ENCODE results near the gene C17orf67.
A peak's percentile ranks its signal among the peaks of the same experiment; 100 is the strongest.

The C17orf67 gene

DNA sequence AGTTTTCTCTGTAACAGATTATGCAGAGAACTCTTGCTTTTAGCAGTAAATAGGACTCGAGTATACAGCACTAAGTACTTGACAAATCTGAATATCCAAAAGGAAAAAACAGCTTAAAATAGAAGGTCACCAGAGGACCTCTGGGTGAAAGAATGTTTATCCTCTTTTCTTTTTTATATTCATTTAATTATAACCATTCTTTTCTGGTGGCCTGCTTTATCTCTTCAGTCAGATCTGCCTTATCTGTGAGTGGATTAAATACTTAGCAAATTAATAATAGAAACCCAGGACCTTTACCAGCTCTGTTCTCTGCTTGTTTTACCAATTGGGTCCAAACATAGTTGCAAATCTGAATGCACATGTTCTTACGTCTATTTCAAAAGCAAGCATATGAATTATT, 8.9 kb upstream of the C17orf67 start:
- no peak for TF ChIP-seq POLR2AphosphoS5 (IDR thresholded peaks at IDR 0.05; ENCODE audit: low read depth, low read length)
- TF ChIP-seq FOXP2 (optimal IDR thresholded peaks at IDR 0.05; ENCODE audit: borderline replicate concordance, extremely low read depth, extremely low read length, insufficient read depth): no peak
- no peak for TF ChIP-seq SIN3A (IDR thresholded peaks at IDR 0.05; ENCODE audit: borderline replicate concordance, insufficient read depth, low read length)
- TF ChIP-seq TAF1 (IDR thresholded peaks at IDR 0.05; ENCODE audit: borderline replicate concordance, insufficient read depth, low read length): no peak
- TF ChIP-seq, protein P1, sequence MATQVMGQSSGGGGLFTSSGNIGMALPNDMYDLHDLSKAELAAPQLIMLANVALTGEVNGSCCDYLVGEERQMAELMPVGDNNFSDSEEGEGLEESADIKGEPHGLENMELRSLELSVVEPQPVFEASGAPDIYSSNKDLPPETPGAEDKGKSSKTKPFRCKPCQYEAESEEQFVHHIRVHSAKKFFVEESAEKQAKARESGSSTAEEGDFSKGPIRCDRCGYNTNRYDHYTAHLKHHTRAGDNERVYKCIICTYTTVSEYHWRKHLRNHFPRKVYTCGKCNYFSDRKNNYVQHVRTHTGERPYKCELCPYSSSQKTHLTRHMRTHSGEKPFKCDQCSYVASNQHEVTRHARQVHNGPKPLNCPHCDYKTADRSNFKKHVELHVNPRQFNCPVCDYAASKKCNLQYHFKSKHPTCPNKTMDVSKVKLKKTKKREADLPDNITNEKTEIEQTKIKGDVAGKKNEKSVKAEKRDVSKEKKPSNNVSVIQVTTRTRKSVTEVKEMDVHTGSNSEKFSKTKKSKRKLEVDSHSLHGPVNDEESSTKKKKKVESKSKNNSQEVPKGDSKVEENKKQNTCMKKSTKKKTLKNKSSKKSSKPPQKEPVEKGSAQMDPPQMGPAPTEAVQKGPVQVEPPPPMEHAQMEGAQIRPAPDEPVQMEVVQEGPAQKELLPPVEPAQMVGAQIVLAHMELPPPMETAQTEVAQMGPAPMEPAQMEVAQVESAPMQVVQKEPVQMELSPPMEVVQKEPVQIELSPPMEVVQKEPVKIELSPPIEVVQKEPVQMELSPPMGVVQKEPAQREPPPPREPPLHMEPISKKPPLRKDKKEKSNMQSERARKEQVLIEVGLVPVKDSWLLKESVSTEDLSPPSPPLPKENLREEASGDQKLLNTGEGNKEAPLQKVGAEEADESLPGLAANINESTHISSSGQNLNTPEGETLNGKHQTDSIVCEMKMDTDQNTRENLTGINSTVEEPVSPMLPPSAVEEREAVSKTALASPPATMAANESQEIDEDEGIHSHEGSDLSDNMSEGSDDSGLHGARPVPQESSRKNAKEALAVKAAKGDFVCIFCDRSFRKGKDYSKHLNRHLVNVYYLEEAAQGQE (IDR thresholded peaks at IDR 0.05; ENCODE audit: insufficient read depth in 1 of 2, low read depth in 2 of 2, low read length in 2 of 2): no peak

- TF ChIP-seq POLR2AphosphoS5 (IDR thresholded peaks at IDR 0.05; ENCODE audit: low read depth, low read length) (no peak), FOXP2 (optimal IDR thresholded peaks at IDR 0.05; ENCODE audit: borderline replicate concordance, extremely low read depth, extremely low read length, insufficient read depth) (no peak), SIN3A (IDR thresholded peaks at IDR 0.05; ENCODE audit: borderline replicate concordance, insufficient read depth, low read length) (no peak), TAF1 (IDR thresholded peaks at IDR 0.05; ENCODE audit: borderline replicate concordance, insufficient read depth, low read length) (no peak)
These were observed 5.0 kb upstream of the C17orf67 start for GRCh38 chr17:56838687-56839086.

DNA sequence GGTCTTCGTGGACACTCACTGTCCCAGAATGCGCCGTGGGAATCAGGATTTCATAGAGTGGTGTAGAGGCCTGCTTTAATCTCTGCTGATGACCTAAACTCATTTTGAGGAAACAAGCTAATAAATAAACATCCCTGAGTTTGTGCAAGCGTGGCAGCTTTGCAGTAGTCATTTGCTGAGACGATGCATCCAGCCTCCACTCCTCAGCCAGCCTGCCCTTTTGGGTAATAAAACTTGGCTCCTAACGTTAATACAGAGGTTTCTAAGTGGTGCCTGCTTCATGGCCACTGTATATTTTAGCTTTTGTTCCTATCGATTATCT, 1.5 kb upstream of the C17orf67 start:
- TF ChIP-seq SIN3A (IDR thresholded peaks at IDR 0.05; ENCODE audit: borderline replicate concordance, insufficient read depth, low read length) (no peak), POLR2AphosphoS5 (IDR thresholded peaks at IDR 0.05; ENCODE audit: low read depth, low read length) (no peak), FOXP2 (optimal IDR thresholded peaks at IDR 0.05; ENCODE audit: borderline replicate concordance, extremely low read depth, extremely low read length, insufficient read depth) (no peak), TAF1 (IDR thresholded peaks at IDR 0.05; ENCODE audit: borderline replicate concordance, insufficient read depth, low read length) (no peak)
- TF ChIP-seq, protein P1 (IDR thresholded peaks at IDR 0.05; ENCODE audit: insufficient read depth in 1 of 2, low read depth in 2 of 2, low read length in 2 of 2): no peak

DNA sequence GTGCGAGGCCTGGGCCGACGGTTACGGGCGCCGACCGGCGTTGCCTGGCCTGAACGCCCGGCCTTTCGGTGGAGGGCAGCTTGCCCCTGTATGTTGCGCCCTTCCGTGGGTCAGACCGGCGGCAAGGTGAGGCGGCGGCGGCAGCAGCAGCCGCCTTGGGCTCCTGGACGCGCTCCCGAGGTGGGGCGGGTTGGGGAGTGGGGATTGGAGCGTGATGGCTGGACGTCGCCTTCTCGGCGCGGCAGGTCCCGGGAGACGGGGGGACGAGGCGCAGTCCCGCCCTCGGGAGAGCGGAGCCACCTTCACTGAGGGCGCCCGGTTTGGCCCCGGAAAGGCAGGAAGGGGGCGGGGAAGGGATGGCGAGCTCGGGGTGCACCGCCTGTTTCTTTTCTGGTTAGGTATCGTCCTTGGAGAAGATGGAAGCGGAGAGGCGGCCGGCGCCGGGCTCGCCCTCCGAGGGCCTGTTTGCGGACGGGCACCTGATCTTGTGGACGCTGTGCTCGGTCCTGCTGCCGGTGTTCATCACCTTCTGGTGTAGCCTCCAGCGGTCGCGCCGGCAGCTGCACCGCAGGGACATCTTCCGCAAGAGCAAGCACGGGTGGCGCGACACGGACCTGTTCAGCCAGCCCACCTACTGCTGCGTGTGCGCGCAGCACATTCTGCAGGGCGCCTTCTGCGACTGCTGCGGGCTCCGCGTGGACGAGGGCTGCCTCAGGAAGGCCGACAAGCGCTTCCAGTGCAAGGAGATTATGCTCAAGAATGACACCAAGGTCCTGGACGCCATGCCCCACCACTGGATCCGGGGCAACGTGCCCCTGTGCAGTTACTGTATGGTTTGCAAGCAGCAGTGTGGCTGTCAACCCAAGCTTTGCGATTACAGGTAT, 902 bp upstream of the C17orf67 start:
- no peak for TF ChIP-seq SIN3A (IDR thresholded peaks at IDR 0.05; ENCODE audit: borderline replicate concordance, insufficient read depth, low read length)
- TF ChIP-seq, protein P1 (IDR thresholded peaks at IDR 0.05; ENCODE audit: insufficient read depth in 1 of 2, low read depth in 2 of 2, low read length in 2 of 2): no peak
- no peak for TF ChIP-seq POLR2AphosphoS5 (IDR thresholded peaks at IDR 0.05; ENCODE audit: low read depth, low read length)

DNA sequence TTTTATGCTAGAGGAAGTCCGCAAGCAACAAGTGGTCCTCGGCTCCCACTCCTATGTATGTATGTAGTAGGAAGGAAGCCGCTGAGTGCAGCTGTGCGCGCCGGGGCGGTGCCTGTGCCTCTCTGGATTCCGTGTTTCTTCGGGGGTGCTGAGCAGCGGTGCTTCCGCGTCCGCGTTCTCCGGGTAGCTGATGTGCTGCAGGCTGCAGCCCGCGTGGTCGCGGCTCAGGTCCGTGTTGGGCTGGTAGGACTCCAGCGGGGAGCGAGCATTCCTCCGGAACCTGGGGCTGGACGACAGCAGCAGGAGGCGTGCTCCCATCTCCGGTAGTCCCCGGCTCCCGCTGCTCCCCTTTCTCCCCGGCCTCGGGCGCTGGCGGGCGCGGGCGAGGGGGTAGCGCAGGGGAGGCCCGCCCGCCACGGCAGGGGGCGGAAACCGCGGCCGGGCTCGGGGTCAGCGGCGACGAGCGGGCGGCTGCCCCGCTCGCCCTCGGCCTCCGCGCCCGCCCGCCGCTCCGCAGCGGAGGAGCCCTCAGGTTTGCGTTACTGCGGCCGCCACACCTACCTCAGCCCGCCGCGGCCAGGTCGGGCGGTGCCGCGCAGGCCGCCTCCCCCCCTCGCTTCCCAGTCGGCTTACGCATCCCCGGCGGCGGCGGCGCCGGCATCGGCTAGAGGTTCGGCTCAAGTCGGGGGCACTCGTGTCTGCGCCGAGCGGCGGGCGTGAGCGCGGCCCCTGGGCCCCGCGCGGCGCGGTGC, 487 bp downstream of the C17orf67 start:
- TF ChIP-seq POLR2AphosphoS5 (IDR thresholded peaks at IDR 0.05; ENCODE audit: low read depth, low read length): no peak
- no peak for TF ChIP-seq TAF1 (IDR thresholded peaks at IDR 0.05; ENCODE audit: borderline replicate concordance, insufficient read depth, low read length)
- 0 out of 2 replicates have a peak, but pooled peaks have one; percentile 44 for TF ChIP-seq SIN3A (IDR thresholded peaks at IDR 0.05; ENCODE audit: borderline replicate concordance, insufficient read depth, low read length)
- TF ChIP-seq FOXP2 (optimal IDR thresholded peaks at IDR 0.05; ENCODE audit: borderline replicate concordance, extremely low read depth, extremely low read length, insufficient read depth): peak; percentile 14
